Measurements from ENCODE around the gene MARK4. TPM values are rescaled to one million over a fixed set of nuclear protein-coding genes. Genes with fewer than 3 reads are reported as not detected.

The MARK4 gene
- total and polyA plus RNA-seq, 4 donors = 3.5 to 11.1 (median 6.1) TPM

DNA sequence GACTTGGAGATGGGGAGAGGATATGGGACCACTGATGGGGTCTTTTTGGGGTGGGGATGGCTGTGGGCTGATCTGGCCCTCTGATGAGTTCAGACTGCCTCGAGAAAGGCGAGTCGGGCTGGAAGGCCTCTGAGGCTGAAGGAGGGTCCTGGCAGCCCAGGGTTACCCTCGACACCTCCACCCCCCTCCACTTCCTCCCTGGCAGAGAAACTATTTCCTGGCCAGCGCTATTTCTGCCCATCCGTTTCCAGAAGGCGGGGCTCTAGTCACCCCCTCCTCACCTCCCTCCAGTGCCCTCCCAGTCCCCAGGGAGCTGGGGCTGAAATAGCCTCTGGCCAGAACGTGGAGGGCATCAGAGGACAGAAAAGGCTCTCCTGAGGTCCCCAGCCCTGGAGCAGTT lies 15.6 kb upstream of the MARK4 start:
- no peak overlapping the region for H3K4me3 ChIP-seq (ENCODE audit: low read depth in 1 of 3, low read length in 3 of 3)
- H3K9ac ChIP-seq (ENCODE audit: low read depth in 1 of 2, low read length in 2 of 2) = no peak overlapping the region
- WGBS = 18% methylated on average over 8 of the region's 8 CpGs
- DNase-seq (ENCODE audit: low spot score) = no peak
- H3K27ac ChIP-seq (ENCODE audit: low read depth in 1 of 2, low read length in 2 of 2) = no peak overlapping the region
- peaks cover 0 to 2% (median 0%) of the 10 kb centered on the region in 4 donors for H3K4me1 ChIP-seq (ENCODE audit: control insufficient read depth in 4 of 4, insufficient read depth in 4 of 4, low read length in 3 of 4)
- H3K36me3 ChIP-seq (ENCODE audit: control insufficient read depth in 4 of 4, insufficient read depth in 3 of 4, low read depth in 1 of 4, low read length in 3 of 4) = no peaks in the 10 kb centered on the region
- no peaks in the 10 kb centered on the region for H3K27me3 ChIP-seq (ENCODE audit: control insufficient read depth in 4 of 4, insufficient read depth in 4 of 4, low read length in 3 of 4)
- TF ChIP-seq SP1 (IDR thresholded peaks at IDR 0.05) (no peak), HNF4G (IDR thresholded peaks at IDR 0.05) (no peak), RAD21 (IDR thresholded peaks at IDR 0.05) (no peak), FOXA2 (IDR thresholded peaks at IDR 0.05) (no peak), JUND (IDR thresholded peaks at IDR 0.05) (no peak), TAF1 (conservative IDR thresholded peaks at IDR 0.05) (no peak), RXRA (IDR thresholded peaks at IDR 0.05) (no peak), HNF4A (conservative IDR thresholded peaks at IDR 0.05) (no peak), GABPA (IDR thresholded peaks at IDR 0.05 in 1 of 2, conservative IDR thresholded peaks at IDR 0.05 in 1 of 2) (no peak)
- TF ChIP-seq, protein P1, sequence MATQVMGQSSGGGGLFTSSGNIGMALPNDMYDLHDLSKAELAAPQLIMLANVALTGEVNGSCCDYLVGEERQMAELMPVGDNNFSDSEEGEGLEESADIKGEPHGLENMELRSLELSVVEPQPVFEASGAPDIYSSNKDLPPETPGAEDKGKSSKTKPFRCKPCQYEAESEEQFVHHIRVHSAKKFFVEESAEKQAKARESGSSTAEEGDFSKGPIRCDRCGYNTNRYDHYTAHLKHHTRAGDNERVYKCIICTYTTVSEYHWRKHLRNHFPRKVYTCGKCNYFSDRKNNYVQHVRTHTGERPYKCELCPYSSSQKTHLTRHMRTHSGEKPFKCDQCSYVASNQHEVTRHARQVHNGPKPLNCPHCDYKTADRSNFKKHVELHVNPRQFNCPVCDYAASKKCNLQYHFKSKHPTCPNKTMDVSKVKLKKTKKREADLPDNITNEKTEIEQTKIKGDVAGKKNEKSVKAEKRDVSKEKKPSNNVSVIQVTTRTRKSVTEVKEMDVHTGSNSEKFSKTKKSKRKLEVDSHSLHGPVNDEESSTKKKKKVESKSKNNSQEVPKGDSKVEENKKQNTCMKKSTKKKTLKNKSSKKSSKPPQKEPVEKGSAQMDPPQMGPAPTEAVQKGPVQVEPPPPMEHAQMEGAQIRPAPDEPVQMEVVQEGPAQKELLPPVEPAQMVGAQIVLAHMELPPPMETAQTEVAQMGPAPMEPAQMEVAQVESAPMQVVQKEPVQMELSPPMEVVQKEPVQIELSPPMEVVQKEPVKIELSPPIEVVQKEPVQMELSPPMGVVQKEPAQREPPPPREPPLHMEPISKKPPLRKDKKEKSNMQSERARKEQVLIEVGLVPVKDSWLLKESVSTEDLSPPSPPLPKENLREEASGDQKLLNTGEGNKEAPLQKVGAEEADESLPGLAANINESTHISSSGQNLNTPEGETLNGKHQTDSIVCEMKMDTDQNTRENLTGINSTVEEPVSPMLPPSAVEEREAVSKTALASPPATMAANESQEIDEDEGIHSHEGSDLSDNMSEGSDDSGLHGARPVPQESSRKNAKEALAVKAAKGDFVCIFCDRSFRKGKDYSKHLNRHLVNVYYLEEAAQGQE (IDR thresholded peaks at IDR 0.05) = no peak
- TF ChIP-seq, protein P2, sequence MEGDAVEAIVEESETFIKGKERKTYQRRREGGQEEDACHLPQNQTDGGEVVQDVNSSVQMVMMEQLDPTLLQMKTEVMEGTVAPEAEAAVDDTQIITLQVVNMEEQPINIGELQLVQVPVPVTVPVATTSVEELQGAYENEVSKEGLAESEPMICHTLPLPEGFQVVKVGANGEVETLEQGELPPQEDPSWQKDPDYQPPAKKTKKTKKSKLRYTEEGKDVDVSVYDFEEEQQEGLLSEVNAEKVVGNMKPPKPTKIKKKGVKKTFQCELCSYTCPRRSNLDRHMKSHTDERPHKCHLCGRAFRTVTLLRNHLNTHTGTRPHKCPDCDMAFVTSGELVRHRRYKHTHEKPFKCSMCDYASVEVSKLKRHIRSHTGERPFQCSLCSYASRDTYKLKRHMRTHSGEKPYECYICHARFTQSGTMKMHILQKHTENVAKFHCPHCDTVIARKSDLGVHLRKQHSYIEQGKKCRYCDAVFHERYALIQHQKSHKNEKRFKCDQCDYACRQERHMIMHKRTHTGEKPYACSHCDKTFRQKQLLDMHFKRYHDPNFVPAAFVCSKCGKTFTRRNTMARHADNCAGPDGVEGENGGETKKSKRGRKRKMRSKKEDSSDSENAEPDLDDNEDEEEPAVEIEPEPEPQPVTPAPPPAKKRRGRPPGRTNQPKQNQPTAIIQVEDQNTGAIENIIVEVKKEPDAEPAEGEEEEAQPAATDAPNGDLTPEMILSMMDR (IDR thresholded peaks at IDR 0.05; ENCODE audit: low read depth, low read length, missing input control) = no peak
- no peaks in the 10 kb centered on the region for H3K9me3 ChIP-seq (ENCODE audit: control insufficient read depth in 4 of 4, low read length in 3 of 4)

DNA sequence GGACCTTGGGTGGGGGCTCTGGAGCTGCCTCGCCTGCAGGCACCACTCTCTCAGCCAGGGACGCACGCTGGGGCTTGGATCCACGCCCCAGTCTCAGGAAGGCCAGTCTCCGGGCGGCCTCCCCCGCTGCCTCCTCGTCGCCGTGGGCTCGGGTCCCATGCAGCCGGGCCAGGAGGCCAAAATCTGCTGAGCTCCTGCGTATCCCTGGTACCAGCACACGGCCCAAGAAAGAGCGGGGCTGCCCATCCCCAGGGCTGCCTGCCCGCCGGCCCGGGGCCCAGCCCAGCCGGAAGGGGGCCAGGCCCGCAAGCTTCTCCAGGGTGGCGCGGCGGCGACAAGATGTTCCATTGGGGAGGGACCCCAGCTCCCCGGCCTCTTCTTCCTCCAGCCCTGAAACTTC lies 12.5 kb upstream of the MARK4 start:
- DNase-seq (ENCODE audit: low spot score) = no peak
- TF ChIP-seq EGR1 (IDR thresholded peaks at IDR 0.05; ENCODE audit: low read depth in 2 of 2) = no peak
- H3K27ac ChIP-seq (ENCODE audit: low read depth in 1 of 2, low read length in 2 of 2) = no peak overlapping the region
- no peak overlapping the region for H3K4me3 ChIP-seq (ENCODE audit: low read depth in 1 of 3, low read length in 3 of 3)
- no peaks in the 10 kb centered on the region for H3K9me3 ChIP-seq (ENCODE audit: control insufficient read depth in 4 of 4, low read length in 3 of 4)
- no peak overlapping the region for H3K9ac ChIP-seq (ENCODE audit: low read depth in 1 of 2, low read length in 2 of 2)
- H3K27me3 ChIP-seq (ENCODE audit: control insufficient read depth in 4 of 4, insufficient read depth in 4 of 4, low read length in 3 of 4) = no peaks in the 10 kb centered on the region
- 80% methylated on average over 25 of the region's 25 CpGs for WGBS
- H3K36me3 ChIP-seq (ENCODE audit: control insufficient read depth in 4 of 4, insufficient read depth in 3 of 4, low read depth in 1 of 4, low read length in 3 of 4) = no peaks in the 10 kb centered on the region
- peaks cover 0 to 3% (median 1%) of the 10 kb centered on the region in 4 donors for H3K4me1 ChIP-seq (ENCODE audit: control insufficient read depth in 4 of 4, insufficient read depth in 4 of 4, low read length in 3 of 4)

DNA sequence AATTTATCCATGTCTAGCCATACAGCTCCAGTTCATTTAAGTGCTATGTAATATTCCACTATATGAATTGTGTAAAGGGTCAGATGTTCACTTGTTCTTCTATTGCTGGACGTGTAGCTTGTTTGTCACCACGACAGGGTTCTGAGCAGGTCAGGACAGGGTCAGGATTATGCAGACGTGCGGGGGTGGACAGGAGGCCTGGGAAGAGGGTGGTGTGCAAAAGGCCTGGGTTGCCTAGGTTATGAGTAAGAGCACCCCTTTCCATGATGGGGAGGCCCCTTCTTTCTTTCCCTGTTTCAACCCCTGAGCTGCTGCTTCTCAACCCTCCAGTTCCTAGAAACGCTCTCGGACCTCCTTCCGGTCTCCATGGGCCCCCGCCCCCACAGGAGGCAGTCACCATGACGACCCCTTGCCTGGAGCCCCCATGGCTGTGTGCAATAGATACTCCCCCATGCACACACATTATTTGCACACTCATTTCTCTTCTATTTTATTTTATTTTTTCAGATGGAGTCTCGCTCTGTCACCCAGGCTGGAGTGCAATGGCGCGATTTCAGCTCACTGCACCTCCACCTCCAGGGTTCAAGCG lies 7.8 kb upstream of the MARK4 start:
- Histone ChIP-seq H3K27me3 (ENCODE audit: control insufficient read depth in 4 of 4, insufficient read depth in 4 of 4, low read length in 3 of 4) (no peaks in the 10 kb centered on the region), H3K4me3 (ENCODE audit: low read depth in 1 of 3, low read length in 3 of 3) (no peak overlapping the region), H3K27ac (ENCODE audit: low read depth in 1 of 2, low read length in 2 of 2) (no peak overlapping the region), H3K9me3 (ENCODE audit: control insufficient read depth in 4 of 4, low read length in 3 of 4) (no peaks in the 10 kb centered on the region), H3K36me3 (ENCODE audit: control insufficient read depth in 4 of 4, insufficient read depth in 3 of 4, low read depth in 1 of 4, low read length in 3 of 4) (no peaks in the 10 kb centered on the region), H3K4me1 (ENCODE audit: control insufficient read depth in 4 of 4, insufficient read depth in 4 of 4, low read length in 3 of 4) (peaks cover 0 to 3% (median 0%) of the 10 kb centered on the region in 4 donors), H3K9ac (ENCODE audit: low read depth in 1 of 2, low read length in 2 of 2) (no peak overlapping the region)
- WGBS = 72% methylated on average over 13 of the region's 13 CpGs
- TF ChIP-seq FOXA1 (IDR thresholded peaks at IDR 0.05) (no peak), YY1 (IDR thresholded peaks at IDR 0.05) (no peak), JUND (IDR thresholded peaks at IDR 0.05) (no peak), HNF4G (IDR thresholded peaks at IDR 0.05) (no peak), SP1 (IDR thresholded peaks at IDR 0.05) (no peak), HNF4A (conservative IDR thresholded peaks at IDR 0.05) (no peak), RXRA (IDR thresholded peaks at IDR 0.05) (no peak)
- TF ChIP-seq, protein P3, sequence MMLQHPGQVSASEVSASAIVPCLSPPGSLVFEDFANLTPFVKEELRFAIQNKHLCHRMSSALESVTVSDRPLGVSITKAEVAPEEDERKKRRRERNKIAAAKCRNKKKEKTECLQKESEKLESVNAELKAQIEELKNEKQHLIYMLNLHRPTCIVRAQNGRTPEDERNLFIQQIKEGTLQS (IDR thresholded peaks at IDR 0.05) = no peak
- TF ChIP-seq, protein P2 (IDR thresholded peaks at IDR 0.05; ENCODE audit: low read depth, low read length, missing input control) = no peak
- DNase-seq (ENCODE audit: low spot score) = no peak

All from liver (tissue), 9 donors.